Keratinocyte (primary cell): Measurements from ENCODE around the gene GSTA5.
"Not testable (repeated sequence)": the region's sequence is repeated elsewhere in the genome, so short reads cannot be mapped to it uniquely, and the experiment has no call there.

ENCODE experiments used
- CTCF ChIP-seq, 3 experiments: IDR thresholded peaks in 1 of 3; conservative IDR thresholded peaks in 1 of 3; optimal IDR thresholded peaks in 1 of 3; 2 replicates in 2 of 3; 3 replicates in 1 of 3; pipeline versions ENCODE3 to v1.5.1; 2011; ENCODE audit warnings: low read length in 3 of 3, mild to moderate bottlenecking in 3 of 3, moderate library complexity in 2 of 3, control low read depth in 1 of 3, inconsistent platforms in 1 of 3; ENCODE audit not compliant: insufficient read depth in 2 of 3; ENCODE audit errors: extremely low read depth in 1 of 3
- EZH2 ChIP-seq: IDR thresholded peaks from one replicate; pipeline ENCODE4 v1.6.1; 2012; ENCODE audit warnings: inconsistent platforms, mild to moderate bottlenecking, low read length, moderate library complexity

GRCh38 chr6:52825900-52826459, 14.6 kb downstream of the GSTA5 start:
- TF ChIP-seq CTCF (optimal IDR thresholded peaks at IDR 0.05 in 1 of 3, IDR thresholded peaks at IDR 0.05 in 1 of 3, conservative IDR thresholded peaks at IDR 0.05 in 1 of 3; ENCODE audit: extremely low read depth in 1 of 3, insufficient read depth in 2 of 3, low read length in 3 of 3); EZH2: not testable (repeated sequence)
